Osteoblast (primary cell): ENCODE results near the gene NRF1. TPM values are rescaled to one million over a fixed set of nuclear protein-coding genes. Genes with fewer than 3 reads are reported as not detected.

ENCODE experiments used
- DNase-seq: peaks from one replicate; pipeline ENCODE4 v3.0.0; 2011; ENCODE audit warnings: low spot score, mixed read lengths; ENCODE audit not compliant: insufficient read length; ENCODE audit errors: missing footprints
- H2AFZ ChIP-seq: 2 replicates; pipeline ENCODE4 v1.6.0; 2011; ENCODE audit warnings: mild to moderate bottlenecking, low read length
- H3K27ac ChIP-seq: 2 replicates; pipeline ENCODE4 v1.5.1; 2011; ENCODE audit warnings: mild to moderate bottlenecking, low read depth, low read length, moderate library complexity
- H3K27me3 ChIP-seq: 2 replicates; pipeline ENCODE4 v1.6.0; 2012; ENCODE audit warnings: mild to moderate bottlenecking, control low read depth, inconsistent platforms, low read length, moderate library complexity; ENCODE audit not compliant: insufficient read depth
- H3K36me3 ChIP-seq: 2 replicates; pipeline ENCODE4 v1.5.1; 2011; ENCODE audit warnings: mild to moderate bottlenecking, low read length, control low read depth, moderate library complexity; ENCODE audit not compliant: insufficient read depth
- H3K4me1 ChIP-seq: 2 replicates; pipeline ENCODE4 v1.5.1; 2011; ENCODE audit warnings: mild to moderate bottlenecking, low read length, control low read depth, moderate library complexity; ENCODE audit not compliant: insufficient read depth
- H3K4me2 ChIP-seq: 2 replicates; pipeline ENCODE4 v1.6.0; 2011; ENCODE audit warnings: mild to moderate bottlenecking, low read length; ENCODE audit not compliant: insufficient read depth
- H3K4me3 ChIP-seq: fragments of 200-600 bp; sonication (generic); 3 replicates; pipeline ENCODE4 v1.5.1; 2012; ENCODE audit warnings: mild to moderate bottlenecking, low read length, inconsistent platforms; ENCODE audit not compliant: insufficient read depth
- H3K79me2 ChIP-seq: 2 replicates; pipeline ENCODE4 v1.6.0; 2012; ENCODE audit warnings: mild to moderate bottlenecking, low read length, control low read depth, inconsistent platforms; ENCODE audit not compliant: insufficient read depth
- H3K9me3 ChIP-seq: 2 replicates; pipeline ENCODE4 v1.5.1; 2011; ENCODE audit warnings: low read depth, low read length, control low read depth
- H4K20me1 ChIP-seq: 2 replicates; pipeline ENCODE4 v1.6.0; 2012; ENCODE audit warnings: mild to moderate bottlenecking, low read length, control low read depth; ENCODE audit not compliant: insufficient read depth
- total RNA-seq: library from RNA; depleted of rRNA; stranded (reverse); fragments of >200 nt; gene quantifications from 2 replicates; pipeline ENCODE4 v1.2.3, GENCODE V29; 2012
- TF ChIP-seq, protein P1 (sequence below): IDR thresholded peaks from 2 replicates; pipeline ENCODE4 v1.5.1; 2011; ENCODE audit warnings: mild to moderate bottlenecking, low read depth, low read length, moderate library complexity; ENCODE audit errors: extremely low read depth

Gene NRF1
- total RNA-seq, 1 donor, result 14.8 TPM

DNA sequence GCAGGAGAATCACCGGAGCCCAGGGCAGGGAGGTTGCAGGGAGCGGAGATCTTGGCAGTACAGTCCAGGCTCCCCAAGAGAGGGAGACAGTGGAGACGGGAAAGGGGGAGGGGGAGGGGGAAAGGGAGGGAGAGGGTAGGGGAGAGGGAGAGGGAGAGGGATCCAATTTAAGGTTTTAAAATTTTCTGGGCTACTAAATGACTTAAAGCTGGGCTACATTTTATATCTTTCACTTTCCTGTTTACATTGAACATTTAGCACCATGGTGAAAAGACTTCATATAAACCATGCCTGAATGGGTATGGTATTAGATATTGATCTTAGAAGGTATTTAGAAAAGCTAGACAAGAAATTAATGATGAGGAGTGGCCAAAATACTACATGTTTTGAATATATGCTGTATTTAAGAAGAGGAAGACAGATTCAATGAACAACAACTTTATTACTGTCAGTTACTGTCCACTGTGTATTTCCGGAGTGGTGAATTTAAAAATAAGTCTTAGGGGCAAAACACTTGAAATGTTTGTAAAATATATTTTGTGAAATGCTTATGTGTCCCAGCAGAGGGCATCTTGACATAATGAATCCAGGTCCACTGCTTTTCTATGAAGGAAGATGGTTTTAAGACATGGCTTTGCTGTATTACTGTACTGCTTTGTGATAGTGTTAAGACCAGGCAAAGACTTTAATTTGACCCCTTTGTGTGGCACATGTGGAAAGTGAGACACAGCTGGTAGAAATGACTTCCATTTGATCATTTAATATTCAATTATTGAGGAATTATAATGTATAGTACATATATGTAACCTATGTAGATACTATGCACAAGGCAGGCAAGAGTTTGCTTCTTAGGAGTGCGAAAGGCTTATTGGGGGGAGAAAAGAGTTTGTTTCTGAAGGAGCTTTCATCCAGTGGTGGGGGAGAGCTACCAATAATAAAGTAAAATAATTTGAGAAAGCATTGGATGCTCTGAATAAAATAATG, 52.8 kb downstream of the NRF1 start:
- peaks cover 2% of the 10 kb centered on the region for H3K9me3 ChIP-seq
- TF ChIP-seq, protein P1, sequence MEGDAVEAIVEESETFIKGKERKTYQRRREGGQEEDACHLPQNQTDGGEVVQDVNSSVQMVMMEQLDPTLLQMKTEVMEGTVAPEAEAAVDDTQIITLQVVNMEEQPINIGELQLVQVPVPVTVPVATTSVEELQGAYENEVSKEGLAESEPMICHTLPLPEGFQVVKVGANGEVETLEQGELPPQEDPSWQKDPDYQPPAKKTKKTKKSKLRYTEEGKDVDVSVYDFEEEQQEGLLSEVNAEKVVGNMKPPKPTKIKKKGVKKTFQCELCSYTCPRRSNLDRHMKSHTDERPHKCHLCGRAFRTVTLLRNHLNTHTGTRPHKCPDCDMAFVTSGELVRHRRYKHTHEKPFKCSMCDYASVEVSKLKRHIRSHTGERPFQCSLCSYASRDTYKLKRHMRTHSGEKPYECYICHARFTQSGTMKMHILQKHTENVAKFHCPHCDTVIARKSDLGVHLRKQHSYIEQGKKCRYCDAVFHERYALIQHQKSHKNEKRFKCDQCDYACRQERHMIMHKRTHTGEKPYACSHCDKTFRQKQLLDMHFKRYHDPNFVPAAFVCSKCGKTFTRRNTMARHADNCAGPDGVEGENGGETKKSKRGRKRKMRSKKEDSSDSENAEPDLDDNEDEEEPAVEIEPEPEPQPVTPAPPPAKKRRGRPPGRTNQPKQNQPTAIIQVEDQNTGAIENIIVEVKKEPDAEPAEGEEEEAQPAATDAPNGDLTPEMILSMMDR, result peak; percentile 62

DNA sequence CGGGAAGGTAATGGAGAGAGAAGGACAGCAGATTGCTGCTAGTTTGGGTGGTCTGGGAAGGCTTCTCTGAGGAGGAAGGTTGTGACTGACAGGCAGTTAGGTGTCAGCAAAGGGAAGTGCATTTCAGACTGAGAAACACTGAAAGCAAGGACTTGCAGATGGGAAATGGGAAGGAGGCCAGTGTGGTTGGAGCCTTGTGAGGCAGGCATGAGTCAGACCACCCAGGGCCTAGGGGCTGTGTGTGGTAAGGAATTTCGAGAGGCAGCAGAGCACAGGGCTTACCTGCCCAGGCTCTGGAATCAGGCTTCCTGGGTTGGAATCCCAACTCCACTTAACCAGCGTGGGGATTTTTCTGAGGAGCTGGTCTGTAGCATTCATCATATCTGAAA, 53.5 kb downstream of the NRF1 start:
- peak; percentile 94 for DNase-seq
- H3K36me3 ChIP-seq, result peaks cover 12% of the 10 kb centered on the region
- H4K20me1 ChIP-seq, result peaks cover 15% of the 10 kb centered on the region
- H3K27me3 ChIP-seq, result no peaks in the 10 kb centered on the region
- H3K79me2 ChIP-seq, result no peaks in the 10 kb centered on the region
- H2AFZ ChIP-seq, result no peak overlapping the region
- H3K27ac ChIP-seq, result peak overlapping the region; percentile 46
- peaks cover 12% of the 10 kb centered on the region for H3K4me1 ChIP-seq
- H3K9me3 ChIP-seq, result peaks cover 2% of the 10 kb centered on the region
- TF ChIP-seq, protein P1, result no peak
- peak overlapping the region; percentile 37 for H3K4me2 ChIP-seq
- H3K4me3 ChIP-seq, result no peak overlapping the region

More for the DNA sequence above, 52.8 kb downstream of the NRF1 start:
- no peaks in the 10 kb centered on the region for H3K27me3 ChIP-seq
- peak overlapping the region; percentile 46 for H3K27ac ChIP-seq
- no peak overlapping the region for H2AFZ ChIP-seq
- DNase-seq, result peak; percentile 83
- no peaks in the 10 kb centered on the region for H3K79me2 ChIP-seq
- H3K4me1 ChIP-seq, result peaks cover 12% of the 10 kb centered on the region
- peaks cover 12% of the 10 kb centered on the region for H3K36me3 ChIP-seq
- H4K20me1 ChIP-seq, result peaks cover 15% of the 10 kb centered on the region
- no peak overlapping the region for H3K4me3 ChIP-seq
- H3K4me2 ChIP-seq, result peak overlapping the region; percentile 37

DNA sequence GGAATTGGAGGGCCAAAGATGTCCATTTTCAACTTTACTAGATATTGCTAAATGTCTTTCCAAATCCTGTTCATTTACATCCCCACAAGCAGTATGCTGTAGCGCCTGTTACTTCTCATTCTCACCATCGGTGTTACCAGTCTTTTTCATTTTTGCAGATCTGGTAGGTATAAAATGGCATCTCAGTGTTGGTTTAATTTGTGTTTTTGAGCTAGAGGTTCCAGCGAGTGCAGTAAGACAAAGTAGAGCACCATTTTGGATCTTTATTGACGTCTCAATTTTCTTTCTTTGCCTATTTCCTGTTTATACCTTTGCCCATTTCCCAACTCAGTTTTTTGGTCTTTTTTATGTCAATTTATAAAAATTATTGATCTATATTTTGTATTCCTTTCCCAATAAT, 55.6 kb downstream of the NRF1 start:
- H3K27me3 ChIP-seq, result no peaks in the 10 kb centered on the region
- peaks cover 12% of the 10 kb centered on the region for H3K4me1 ChIP-seq
- no peak overlapping the region for H2AFZ ChIP-seq
- no peak overlapping the region for H3K4me2 ChIP-seq
- no peak for DNase-seq
- H4K20me1 ChIP-seq, result peaks cover 15% of the 10 kb centered on the region
- no peak overlapping the region for H3K27ac ChIP-seq
- H3K79me2 ChIP-seq, result no peaks in the 10 kb centered on the region
- peaks cover 4% of the 10 kb centered on the region for H3K36me3 ChIP-seq
- H3K9me3 ChIP-seq, result no peaks in the 10 kb centered on the region
- H3K4me3 ChIP-seq, result no peak overlapping the region
- TF ChIP-seq, protein P1, result no peak

DNA sequence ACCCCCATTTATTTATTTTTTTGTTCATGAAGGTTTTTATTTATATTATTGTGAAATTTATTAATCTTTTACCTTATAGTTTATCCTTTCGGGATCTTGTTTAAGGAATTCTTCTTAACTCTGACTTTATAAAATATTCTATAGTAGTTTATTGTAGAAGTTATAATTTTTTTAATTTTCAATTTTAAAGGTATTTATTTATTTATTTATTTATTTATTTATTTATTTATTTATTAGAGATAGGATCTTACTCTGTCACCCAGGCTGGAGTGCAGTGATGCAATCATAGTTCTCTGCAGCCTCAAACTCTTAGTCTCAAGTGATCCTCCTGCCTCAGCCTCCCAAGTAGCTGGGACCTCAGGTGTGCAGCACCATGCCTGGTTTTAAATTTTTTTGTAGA, 56.0 kb downstream of the NRF1 start:
- Histone ChIP-seq H3K9me3 (no peaks in the 10 kb centered on the region), H3K79me2 (no peaks in the 10 kb centered on the region), H2AFZ (no peak overlapping the region), H3K4me1 (peaks cover 12% of the 10 kb centered on the region), H3K4me3 (no peak overlapping the region), H3K27ac (no peak overlapping the region), H3K36me3 (no peaks in the 10 kb centered on the region), H3K27me3 (no peaks in the 10 kb centered on the region), H4K20me1 (peaks cover 15% of the 10 kb centered on the region), H3K4me2 (no peak overlapping the region)
- TF ChIP-seq, protein P1, result no peak
- DNase-seq, result no peak
